GM18861 (cell line): ENCODE data around the gene XXYLT1.
"Not testable (repeated sequence)": the region's sequence is repeated elsewhere in the genome, so short reads cannot be mapped to it uniquely, and the experiment has no call there.

Experiments used
- ATAC-seq: cut with Tn5 transposase; IDR thresholded peaks from one replicate; pipeline ENCODE4 v1.9.1; 2021; ENCODE audit not compliant: unreplicated experiment

XXYLT1 gene

GRCh38 chr3:195187609-195188425 lies 83.1 kb downstream of the XXYLT1 start:
- ATAC-seq, result no peak

- ATAC-seq, result not testable (repeated sequence)
Observed at GRCh38 chr3:195186710-195187047, 84.3 kb downstream of the XXYLT1 start.

DNA sequence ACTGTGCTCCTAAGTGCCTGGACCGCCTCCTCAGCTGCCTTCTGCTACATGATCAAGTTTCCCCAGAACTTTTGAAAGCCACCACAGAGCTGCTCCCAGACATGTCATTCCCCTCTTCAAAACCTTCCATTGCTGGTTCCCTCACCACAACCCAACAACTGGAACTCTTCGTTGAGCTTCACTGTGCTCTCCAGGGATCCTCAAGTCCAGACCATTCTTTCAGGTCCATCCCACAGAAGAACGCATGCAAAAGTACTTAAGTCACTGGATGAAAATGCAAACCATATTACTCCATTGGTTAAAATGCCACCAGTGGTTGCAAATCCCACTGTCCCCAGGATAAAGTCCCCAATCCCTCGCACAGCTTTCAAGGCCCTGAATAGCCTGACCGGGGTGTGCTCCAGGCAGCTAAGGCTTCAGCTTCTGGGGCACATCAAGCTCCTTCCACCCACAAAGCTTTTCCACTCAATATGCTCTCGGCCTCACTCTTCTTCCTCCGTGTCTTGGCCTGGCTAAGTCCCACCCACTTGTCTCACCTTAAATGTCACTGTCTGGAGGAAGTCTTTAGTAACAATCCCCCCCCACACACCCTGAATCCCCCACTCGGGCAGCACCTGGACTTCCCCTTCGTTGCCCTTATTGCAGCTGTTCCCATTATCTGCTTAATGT lies 84.8 kb downstream of the XXYLT1 start:
- ATAC-seq, result no peak

- ATAC-seq, result no peak
Observed at GRCh38 chr3:195185583-195185982, 85.4 kb downstream of the XXYLT1 start.

GRCh38 chr3:195184716-195185421 lies 86.1 kb downstream of the XXYLT1 start:
- ATAC-seq, result no peak

DNA sequence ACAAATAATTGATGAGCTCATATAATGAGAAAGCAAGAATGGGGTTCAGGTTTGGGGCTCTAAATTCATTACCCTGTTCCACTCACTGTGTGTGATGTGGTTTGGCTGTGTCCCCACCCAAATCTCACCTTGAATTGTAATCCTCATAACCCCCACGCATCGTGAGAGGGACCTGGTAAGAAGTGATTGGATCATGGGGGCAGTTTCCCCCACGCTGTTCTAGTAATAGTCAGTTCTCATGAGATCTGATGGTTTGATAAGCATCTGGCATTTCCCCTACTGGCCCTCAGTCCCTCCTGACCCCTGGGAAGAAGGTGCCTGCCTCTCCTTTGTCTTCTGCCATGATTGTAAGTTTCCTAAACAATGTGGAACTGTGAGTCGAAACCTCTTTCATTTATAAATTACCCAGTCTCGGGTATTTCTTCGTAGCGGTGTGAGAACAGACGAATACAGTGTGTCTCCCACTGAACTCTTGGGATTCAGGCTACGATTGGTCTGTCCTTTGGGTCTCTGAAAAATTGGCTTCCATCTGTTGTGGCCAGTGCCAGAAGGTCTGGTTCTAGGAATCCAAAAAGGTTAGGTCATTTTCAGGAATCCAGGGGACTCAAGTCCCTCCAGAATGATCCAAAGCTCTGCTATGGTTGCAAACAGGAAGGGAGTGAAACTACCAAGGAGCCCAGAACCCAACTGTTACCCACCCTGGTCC lies 87.7 kb downstream of the XXYLT1 start:
- ATAC-seq, result no peak

DNA sequence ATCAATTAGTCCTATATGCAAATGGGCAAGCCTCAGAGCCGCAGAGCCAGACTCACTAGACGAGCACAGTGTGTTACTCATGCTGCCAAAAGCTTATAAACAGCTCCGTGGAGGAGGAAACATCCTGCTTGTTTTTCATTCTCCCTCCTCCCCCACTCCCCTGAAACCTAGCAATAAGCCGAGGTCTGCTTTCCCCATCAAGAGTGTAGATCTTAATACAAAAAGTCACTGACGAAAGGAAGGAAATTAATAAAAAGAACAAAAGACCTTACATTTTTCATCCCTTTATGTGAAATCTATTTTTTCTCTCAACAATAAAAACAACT lies 88.5 kb downstream of the XXYLT1 start:
- ATAC-seq, result no peak

GRCh38 chr3:195181741-195182469 lies 89.1 kb downstream of the XXYLT1 start:
- ATAC-seq, result no peak

DNA sequence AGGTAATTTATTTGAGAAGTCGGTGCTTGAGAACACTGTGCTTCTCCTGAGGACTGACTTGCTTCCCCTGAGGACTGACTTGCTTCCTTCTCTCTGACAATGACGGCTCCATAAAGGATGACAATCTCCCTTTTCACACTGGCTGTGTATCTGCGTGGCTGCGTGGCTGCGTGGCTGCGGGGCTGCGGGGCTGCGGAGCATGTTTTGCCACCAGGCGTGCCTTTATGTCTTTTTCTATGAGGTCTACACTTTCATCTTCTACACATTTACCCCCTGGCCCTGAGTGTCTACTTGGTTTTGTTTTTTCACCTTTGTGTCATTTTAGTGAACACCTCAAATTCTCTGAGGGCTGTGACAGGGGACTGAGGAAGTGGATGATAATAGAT lies 89.9 kb downstream of the XXYLT1 start:
- ATAC-seq, result no peak

GRCh38 chr3:195180490-195181112 lies 90.4 kb downstream of the XXYLT1 start:
- ATAC-seq, result no peak

- no peak for ATAC-seq
Observed at GRCh38 chr3:195179776-195180489, 91.0 kb downstream of the XXYLT1 start.

- no peak for ATAC-seq
Observed at GRCh38 chr3:195178124-195178910, 92.6 kb downstream of the XXYLT1 start.

GRCh38 chr3:195177422-195178123 lies 93.4 kb downstream of the XXYLT1 start:
- ATAC-seq, result no peak

- ATAC-seq, result no peak
Observed at GRCh38 chr3:195176776-195177175, 94.2 kb downstream of the XXYLT1 start.

- no peak for ATAC-seq
Observed at GRCh38 chr3:195175476-195176337, 95.3 kb downstream of the XXYLT1 start.

- no peak for ATAC-seq
Observed at GRCh38 chr3:195175076-195175475, 95.9 kb downstream of the XXYLT1 start.

GRCh38 chr3:195173657-195174056 lies 97.3 kb downstream of the XXYLT1 start:
- ATAC-seq, result no peak
